Effector memory CD8-positive, alpha-beta T cell (primary cell): ENCODE results near the gene FHIT.

ENCODE experiments used
- ATAC-seq: fragments of 150-1000 bp; cut with Tn5 transposase; replicated peaks from 2 replicates; pipeline ENCODE4 v1.10.0; 2021; ENCODE audit warnings: mild to moderate bottlenecking, moderate library complexity
- DNase-seq, 3 experiments: peaks; one replicate each; pipeline ENCODE4 v3.0.0; 2021
- H3K27ac Mint-ChIP-seq, 2 donors: one replicate each; pipeline ENCODE4 v1.8.0; 2022; ENCODE audit warnings: mild to moderate bottlenecking in 2 of 2, mixed read lengths in 2 of 2, moderate library complexity in 2 of 2
- H3K27me3 Mint-ChIP-seq, 2 donors: one replicate each; pipeline ENCODE4 v1.8.0; 2022; ENCODE audit warnings: mixed read lengths in 2 of 2
- H3K36me3 Mint-ChIP-seq: one replicate; pipeline ENCODE4 v1.8.0; 2022; ENCODE audit warnings: mild to moderate bottlenecking, moderate library complexity, mixed read lengths; ENCODE audit not compliant: insufficient read depth
- H3K4me1 Mint-ChIP-seq, 2 donors: one replicate each; pipeline ENCODE4 v1.8.0; 2022; ENCODE audit warnings: low read depth in 2 of 2, mixed read lengths in 2 of 2
- H3K4me3 Mint-ChIP-seq, 2 donors: one replicate each; pipeline ENCODE4 v1.8.0; 2022; ENCODE audit warnings: mild to moderate bottlenecking in 2 of 2, mixed read lengths in 2 of 2, moderate library complexity in 2 of 2
- H3K9me3 Mint-ChIP-seq, 2 donors: one replicate each; pipeline ENCODE4 v1.8.0; 2022; ENCODE audit warnings: mixed read lengths in 2 of 2

The FHIT gene

DNA sequence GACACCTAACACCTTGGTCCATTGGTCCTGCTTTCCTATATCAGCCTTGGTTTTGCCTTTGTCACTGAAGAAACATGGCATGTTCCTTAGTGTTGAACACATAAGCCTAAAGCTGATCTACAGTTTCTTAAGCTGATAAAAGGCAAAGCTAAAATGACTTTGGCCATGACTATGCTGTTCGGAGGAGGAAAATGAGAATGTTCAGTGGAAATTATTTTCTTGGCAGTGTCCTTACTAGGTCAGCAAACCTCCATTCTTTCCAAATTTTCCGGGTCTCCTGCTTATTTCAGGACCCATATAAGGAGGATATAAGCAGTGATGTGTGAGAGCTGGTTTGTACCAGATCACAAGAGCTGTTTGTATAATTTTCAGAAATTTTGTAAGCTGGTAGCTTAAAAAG is 1368.5 kb downstream of the FHIT start:
- DNase-seq (no peak), ATAC-seq (no peak)
- Mint-ChIP-seq H3K27me3 (peaks cover 5 to 20% of the 10 kb centered on the region in 2 donors), H3K36me3 (no peaks in the 10 kb centered on the region), H3K27ac (no peak overlapping the region), H3K4me1 (peaks cover 11 to 15% of the 10 kb centered on the region in 2 donors), H3K4me3 (no peak overlapping the region), H3K9me3 (peaks cover 0 to 2% of the 10 kb centered on the region in 2 donors)

DNA sequence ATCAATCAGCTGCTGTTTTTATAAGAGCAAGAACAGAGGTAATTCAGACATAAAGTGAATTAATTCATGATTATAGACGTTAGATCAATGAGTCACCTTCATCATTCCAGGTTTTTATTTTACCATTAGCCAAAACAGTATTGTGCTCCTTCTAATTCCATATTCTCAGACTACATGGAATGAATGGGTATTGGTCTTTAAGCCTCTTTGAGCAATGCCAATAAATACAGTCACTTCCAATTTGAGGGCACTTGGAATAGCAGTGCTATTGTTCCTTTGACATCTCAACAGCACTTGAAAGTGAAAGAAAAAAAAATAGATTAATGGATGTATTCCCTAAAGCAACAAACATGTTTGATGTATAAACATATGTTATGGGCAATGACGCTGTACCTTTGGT is 1370.5 kb downstream of the FHIT start:
- Mint-ChIP-seq H3K4me3 (no peak overlapping the region), H3K36me3 (no peaks in the 10 kb centered on the region), H3K4me1 (peaks cover 4 to 14% of the 10 kb centered on the region in 2 donors), H3K27ac (no peak overlapping the region), H3K9me3 (peaks cover 0 to 2% of the 10 kb centered on the region in 2 donors), H3K27me3 (peaks cover 5 to 20% of the 10 kb centered on the region in 2 donors)
- DNase-seq = no peak
- no peak for ATAC-seq

DNA sequence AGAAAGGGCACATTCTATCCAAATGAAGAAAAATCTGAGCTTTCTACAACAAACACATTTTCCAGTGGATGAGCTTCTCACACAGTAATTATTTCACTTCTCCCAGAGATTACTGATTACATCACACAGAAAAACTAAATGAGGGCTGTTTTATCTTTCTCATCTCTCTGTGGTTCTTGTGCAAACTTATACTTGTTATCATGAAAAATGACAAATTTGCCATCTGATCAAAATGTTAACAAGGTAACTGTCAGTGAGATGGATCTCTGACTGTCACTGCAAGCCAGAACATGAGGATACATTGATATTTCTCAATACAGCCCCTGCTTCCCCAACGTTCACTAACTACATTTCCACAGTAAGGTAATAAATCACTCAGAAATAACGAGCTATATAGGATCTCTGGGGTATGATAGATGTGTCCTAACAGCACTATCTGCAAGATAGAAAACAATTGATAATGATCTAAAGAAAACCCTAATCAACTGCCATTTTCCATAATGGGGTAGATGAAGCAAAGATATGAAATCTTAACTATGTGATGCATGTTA is 1372.1 kb downstream of the FHIT start:
- Mint-ChIP-seq H3K36me3 (no peaks in the 10 kb centered on the region), H3K27ac (no peak overlapping the region), H3K27me3 (peaks cover 5 to 32% of the 10 kb centered on the region in 2 donors), H3K4me1 (peaks cover 0 to 8% of the 10 kb centered on the region in 2 donors), H3K4me3 (no peak overlapping the region), H3K9me3 (peaks cover 0 to 2% of the 10 kb centered on the region in 2 donors)
- ATAC-seq (no peak), DNase-seq (no peak)

DNA sequence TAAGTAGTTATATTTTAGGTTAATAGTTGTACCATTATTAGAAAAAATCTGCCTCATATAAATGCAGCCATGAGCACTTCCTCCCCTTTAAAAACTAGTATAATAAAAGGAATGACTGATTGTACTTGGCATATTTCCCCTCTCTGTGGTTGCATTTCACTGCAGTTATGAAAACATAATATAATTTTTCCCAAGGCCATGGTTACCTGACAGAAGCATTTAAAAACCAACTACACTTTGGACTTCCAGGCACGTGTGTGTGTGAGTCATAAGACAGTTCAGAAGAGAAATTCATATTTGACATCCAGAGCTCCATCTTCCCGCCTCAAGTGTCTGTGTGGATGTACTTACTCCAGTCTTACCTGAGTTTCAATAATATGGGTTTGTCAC is 1373.2 kb downstream of the FHIT start:
- peaks cover 9 to 37% of the 10 kb centered on the region in 2 donors for H3K27me3 Mint-ChIP-seq
- peaks cover 0 to 2% of the 10 kb centered on the region in 2 donors for H3K9me3 Mint-ChIP-seq
- no peak overlapping the region for H3K27ac Mint-ChIP-seq
- ATAC-seq (no peak), DNase-seq (no peak)
- H3K4me3 Mint-ChIP-seq = no peak overlapping the region
- no peaks in the 10 kb centered on the region for H3K36me3 Mint-ChIP-seq
- peaks cover 5 to 8% of the 10 kb centered on the region in 2 donors for H3K4me1 Mint-ChIP-seq

DNA sequence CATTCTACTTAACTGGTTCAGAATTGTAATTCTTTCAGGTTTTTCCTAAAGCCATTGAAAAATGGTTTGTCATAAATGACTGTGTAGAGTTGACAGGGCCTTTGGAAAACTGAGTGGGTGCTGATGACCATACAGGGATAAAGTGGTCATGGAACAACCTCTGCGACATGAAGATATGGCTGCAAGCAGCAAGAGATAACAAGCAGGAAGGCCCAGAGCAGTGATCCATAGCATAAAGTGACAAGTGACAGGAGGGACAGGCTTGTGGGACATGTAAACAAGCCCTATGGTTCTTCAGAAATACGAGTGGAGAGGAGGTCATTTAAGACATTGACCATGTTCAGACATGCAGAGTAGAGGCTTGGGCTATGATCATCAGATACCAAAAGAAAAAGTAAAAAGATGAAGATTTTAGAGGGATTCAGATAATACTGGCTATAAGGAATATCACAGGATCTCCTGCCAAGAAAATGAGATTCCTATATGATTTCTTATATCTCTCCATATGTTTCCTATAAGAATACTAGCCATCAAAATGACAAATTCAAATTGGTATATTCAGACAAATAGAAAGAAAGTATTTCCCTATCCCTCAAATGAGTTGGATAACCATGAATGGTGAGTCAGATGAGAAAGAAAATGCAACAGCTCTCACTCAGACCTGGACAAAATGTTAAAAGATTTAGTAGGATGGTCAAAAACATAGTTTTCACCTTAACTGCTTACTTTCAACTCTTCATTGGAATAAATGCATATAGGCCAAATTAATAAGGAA is 1373.8 kb downstream of the FHIT start:
- H3K4me1 Mint-ChIP-seq = peaks cover 5 to 8% of the 10 kb centered on the region in 2 donors
- H3K36me3 Mint-ChIP-seq = no peaks in the 10 kb centered on the region
- no peak overlapping the region for H3K27ac Mint-ChIP-seq
- H3K27me3 Mint-ChIP-seq = peaks cover 13 to 37% of the 10 kb centered on the region in 2 donors
- DNase-seq (no peak), ATAC-seq (no peak)
- H3K4me3 Mint-ChIP-seq = no peak overlapping the region
- H3K9me3 Mint-ChIP-seq = peaks cover 0 to 2% of the 10 kb centered on the region in 2 donors

DNA sequence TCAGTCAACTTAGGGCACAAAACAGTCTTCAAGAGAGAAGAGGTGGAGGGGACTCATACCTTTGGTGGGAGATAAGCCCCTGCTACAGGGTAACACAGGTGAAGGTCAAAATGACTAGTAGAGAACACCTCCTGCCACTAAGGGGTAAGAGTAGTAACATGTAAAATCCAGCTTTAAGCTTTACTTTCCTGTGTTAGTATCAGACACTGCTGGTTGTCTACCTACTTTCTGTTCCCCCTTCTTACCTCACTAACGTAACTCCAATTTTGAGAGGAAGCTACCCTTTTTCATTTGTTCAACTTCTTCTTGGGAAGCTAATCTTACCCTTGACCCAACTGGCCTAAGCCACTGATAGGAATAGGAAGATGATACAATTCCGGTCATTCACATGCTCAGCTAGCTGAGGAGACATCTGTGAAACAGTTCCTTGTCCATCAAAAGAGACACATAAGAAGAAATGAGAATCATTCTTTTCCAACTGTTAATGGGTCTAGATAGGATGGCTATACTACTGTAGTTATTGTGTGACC is 1374.7 kb downstream of the FHIT start:
- DNase-seq = no peak
- H3K4me3 Mint-ChIP-seq = no peak overlapping the region
- ATAC-seq = no peak
- H3K36me3 Mint-ChIP-seq = no peaks in the 10 kb centered on the region
- H3K9me3 Mint-ChIP-seq = peaks cover 0 to 2% of the 10 kb centered on the region in 2 donors
- peaks cover 8% of the 10 kb centered on the region in 2 donors for H3K4me1 Mint-ChIP-seq
- H3K27ac Mint-ChIP-seq = no peak overlapping the region
- peaks cover 13 to 45% of the 10 kb centered on the region in 2 donors for H3K27me3 Mint-ChIP-seq

DNA sequence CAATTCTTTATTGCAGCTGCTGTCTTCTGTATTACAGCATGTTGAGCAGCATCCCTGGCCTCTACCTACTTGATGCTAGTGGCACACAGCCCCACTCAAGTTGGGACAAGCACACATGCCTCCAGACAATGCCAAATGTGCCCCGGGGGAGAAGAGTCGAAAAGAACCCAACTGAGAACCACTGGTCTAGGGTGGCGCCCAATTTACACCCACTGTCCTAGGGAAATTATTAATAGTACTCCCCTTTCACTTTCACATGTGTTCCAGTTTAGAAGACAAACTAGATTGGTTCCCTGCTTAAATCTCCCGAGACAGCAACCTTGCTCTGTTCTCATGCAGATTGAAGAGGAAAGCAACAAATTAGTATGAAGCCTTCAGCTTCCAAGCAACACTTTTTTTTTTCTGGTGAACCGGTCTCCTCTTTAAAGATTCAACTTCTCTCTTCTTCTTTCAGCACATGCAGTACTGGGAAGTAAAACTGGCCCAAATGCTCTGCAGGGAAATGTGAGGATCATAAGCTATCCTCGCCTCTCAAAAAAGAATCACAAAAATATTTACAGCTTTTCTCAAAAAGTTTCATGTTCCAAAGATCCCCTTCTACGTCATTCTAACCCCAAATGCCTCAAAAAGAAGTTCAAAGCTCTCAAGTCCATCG is 1377.5 kb downstream of the FHIT start:
- ATAC-seq = no peak
- no peak for DNase-seq
- H3K27ac Mint-ChIP-seq = no peak overlapping the region
- no peaks in the 10 kb centered on the region for H3K36me3 Mint-ChIP-seq
- no peaks in the 10 kb centered on the region for H3K9me3 Mint-ChIP-seq
- H3K4me3 Mint-ChIP-seq = no peak overlapping the region
- peaks cover 5 to 10% of the 10 kb centered on the region in 2 donors for H3K4me1 Mint-ChIP-seq
- H3K27me3 Mint-ChIP-seq = peaks cover 8 to 31% of the 10 kb centered on the region in 2 donors

DNA sequence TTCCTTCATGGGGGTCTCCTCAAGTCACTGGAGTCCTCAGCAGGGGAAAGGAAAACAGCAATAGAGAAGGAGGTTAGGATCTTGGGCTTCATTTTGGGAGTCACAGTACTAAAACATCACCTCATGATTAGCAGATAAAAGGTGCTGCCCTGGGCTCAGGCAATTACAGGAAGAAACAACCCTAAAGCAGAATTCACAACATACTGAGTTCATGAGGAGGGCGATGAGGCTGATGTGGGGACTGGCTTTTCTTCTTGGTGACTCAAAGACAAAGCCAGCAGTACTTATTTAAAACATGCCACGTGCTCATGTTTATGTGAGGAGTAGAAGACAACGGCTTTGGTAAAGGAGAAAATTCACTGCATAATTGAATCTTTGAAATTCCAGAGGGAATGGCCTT is 1379.1 kb downstream of the FHIT start:
- Mint-ChIP-seq H3K9me3 (no peaks in the 10 kb centered on the region), H3K36me3 (no peaks in the 10 kb centered on the region), H3K4me1 (peaks cover 5 to 16% of the 10 kb centered on the region in 2 donors), H3K27ac (no peak overlapping the region), H3K27me3 (peaks cover 8 to 25% of the 10 kb centered on the region in 2 donors), H3K4me3 (no peak overlapping the region)
- no peak for DNase-seq
- ATAC-seq = no peak

DNA sequence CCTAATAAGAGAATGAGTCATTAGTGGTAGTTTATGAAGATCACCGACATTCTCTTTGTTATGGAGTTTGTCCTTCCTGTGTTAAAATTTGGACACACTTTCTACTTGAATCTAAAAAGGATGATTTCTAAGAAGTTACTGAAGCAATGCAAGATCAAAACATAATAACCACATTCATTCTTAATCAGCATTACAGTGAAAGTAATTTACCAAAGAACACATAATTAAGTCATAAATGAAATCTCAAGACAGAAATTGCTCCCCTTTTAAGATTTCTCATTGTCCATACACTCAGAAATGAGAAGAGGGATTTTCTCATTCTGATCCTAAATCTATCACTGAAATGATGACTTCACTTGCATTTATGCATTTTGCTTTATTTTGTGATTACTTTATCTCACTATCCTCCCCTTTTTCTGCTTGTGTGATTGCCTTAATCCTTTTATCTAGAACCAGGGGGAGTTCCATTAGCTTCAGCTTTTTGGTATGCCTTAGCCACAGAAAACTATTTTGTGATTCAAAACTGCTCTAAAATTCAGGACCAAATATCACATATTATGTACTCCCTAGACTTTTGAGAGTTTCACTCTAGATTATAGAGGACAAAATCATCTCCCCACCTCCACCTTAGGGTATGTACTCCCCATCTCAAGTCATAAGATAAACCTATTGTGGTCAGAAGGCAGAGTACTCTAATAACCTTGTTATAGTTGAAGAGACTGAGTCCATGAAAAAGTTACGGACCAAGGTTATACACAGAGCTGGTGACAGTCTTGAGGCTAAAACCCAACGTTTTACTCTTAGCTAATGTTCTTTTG is 1383.9 kb downstream of the FHIT start:
- H3K4me3 Mint-ChIP-seq = no peak overlapping the region
- ATAC-seq (no peak), DNase-seq (no peak)
- no peaks in the 10 kb centered on the region for H3K36me3 Mint-ChIP-seq
- no peaks in the 10 kb centered on the region for H3K9me3 Mint-ChIP-seq
- peaks cover 0 to 8% of the 10 kb centered on the region in 2 donors for H3K27me3 Mint-ChIP-seq
- H3K27ac Mint-ChIP-seq = no peak overlapping the region
- peaks cover 5 to 15% of the 10 kb centered on the region in 2 donors for H3K4me1 Mint-ChIP-seq

DNA sequence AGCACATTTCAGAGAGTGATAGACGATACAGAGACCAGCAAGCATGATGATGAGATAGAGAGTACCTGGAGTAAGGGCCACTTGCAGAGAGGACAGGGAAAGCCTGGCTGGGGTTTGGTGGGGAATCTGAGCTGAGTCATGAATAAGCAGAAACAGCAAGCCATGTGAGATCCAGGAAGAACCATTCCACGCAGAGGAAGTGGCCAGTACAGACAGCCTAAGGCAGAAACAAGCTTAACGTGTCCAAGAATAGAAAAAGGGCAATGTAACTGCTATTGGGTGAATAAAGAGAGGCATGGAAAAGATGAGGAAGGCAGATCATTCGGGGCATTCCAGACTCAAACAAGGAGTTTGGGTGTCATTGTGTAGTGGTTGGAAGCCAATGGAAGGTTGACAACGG is 1385.2 kb downstream of the FHIT start:
- no peaks in the 10 kb centered on the region for H3K27me3 Mint-ChIP-seq
- H3K4me1 Mint-ChIP-seq = peaks cover 5 to 12% of the 10 kb centered on the region in 2 donors
- H3K4me3 Mint-ChIP-seq = no peak overlapping the region
- H3K36me3 Mint-ChIP-seq = no peaks in the 10 kb centered on the region
- no peak overlapping the region for H3K27ac Mint-ChIP-seq
- no peaks in the 10 kb centered on the region for H3K9me3 Mint-ChIP-seq
- DNase-seq = no peak
- ATAC-seq = no peak

DNA sequence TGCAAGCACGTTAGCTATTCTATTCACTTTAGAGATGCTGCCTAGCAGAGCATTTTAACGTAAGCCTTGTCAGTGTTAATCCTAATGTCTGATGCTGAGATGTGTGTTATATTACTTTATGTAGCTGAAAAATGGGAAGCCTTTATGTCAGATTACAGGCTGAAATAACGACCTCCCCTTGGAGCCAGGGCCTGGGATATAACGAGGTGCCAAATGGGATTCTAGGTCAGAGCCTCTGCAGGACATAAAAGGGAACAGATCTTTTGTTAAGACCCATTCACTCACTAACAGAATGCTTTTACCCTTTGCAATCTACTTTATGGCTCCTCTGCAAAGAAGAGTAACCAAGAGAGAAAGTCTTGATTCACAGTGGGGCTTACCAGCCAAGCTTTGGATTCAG is 1385.9 kb downstream of the FHIT start:
- ATAC-seq = no peak
- H3K27ac Mint-ChIP-seq = no peak overlapping the region
- no peaks in the 10 kb centered on the region for H3K9me3 Mint-ChIP-seq
- no peak for DNase-seq
- peaks cover 5 to 12% of the 10 kb centered on the region in 2 donors for H3K4me1 Mint-ChIP-seq
- H3K4me3 Mint-ChIP-seq = no peak overlapping the region
- H3K36me3 Mint-ChIP-seq = no peaks in the 10 kb centered on the region
- no peaks in the 10 kb centered on the region for H3K27me3 Mint-ChIP-seq

DNA sequence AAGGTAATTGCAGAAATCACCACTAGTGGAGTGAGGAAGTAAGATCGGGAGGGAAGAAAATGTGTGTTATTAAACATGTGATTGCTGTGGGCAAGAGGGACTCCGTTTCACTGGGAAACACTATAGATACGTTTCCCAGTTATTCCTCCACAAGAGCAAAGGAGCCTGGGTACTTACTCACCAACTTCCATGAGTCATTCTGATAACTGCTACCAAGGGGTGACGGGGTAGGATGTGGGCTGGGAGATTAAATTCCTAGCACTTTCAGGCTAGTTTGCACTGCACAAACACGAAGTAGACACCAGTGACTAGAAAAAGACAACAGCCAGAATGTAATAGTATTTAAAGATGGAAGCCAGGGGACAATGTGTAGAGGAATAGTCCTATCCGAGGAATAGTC is 1388.6 kb downstream of the FHIT start:
- H3K4me3 Mint-ChIP-seq = no peak overlapping the region
- no peaks in the 10 kb centered on the region for H3K9me3 Mint-ChIP-seq
- no peak overlapping the region for H3K27ac Mint-ChIP-seq
- no peaks in the 10 kb centered on the region for H3K27me3 Mint-ChIP-seq
- DNase-seq = no peak
- no peaks in the 10 kb centered on the region for H3K36me3 Mint-ChIP-seq
- ATAC-seq = no peak
- peaks cover 3 to 10% of the 10 kb centered on the region in 2 donors for H3K4me1 Mint-ChIP-seq
